Renal cortical epithelial cell (primary cell): ENCODE data around the gene PLA2G4D. TPM values are rescaled to one million over a fixed set of nuclear protein-coding genes. Genes with fewer than 3 reads are reported as not detected.
A peak's percentile ranks its signal among the peaks of the same experiment; 100 is the strongest.

Source experiments
- DNase-seq: peaks from one replicate; pipeline ENCODE4 v3.0.0-alpha.2; 2011; ENCODE audit warnings: low read depth
- total RNA-seq: library from RNA; depleted of rRNA; stranded (reverse); fragments of >200 nt; gene quantifications from 2 replicates; pipeline ENCODE4 v1.2.3, GENCODE V29; 2014

PLA2G4D gene
- total RNA-seq, 1 donor from 2014 or later, result not detected

GRCh38 chr15:42072141-42072685 lies 22.1 kb downstream of the PLA2G4D start:
- DNase-seq, result no peak

- DNase-seq, result no peak
Measured at GRCh38 chr15:42071717-42072116, 22.6 kb downstream of the PLA2G4D start.

- DNase-seq, result no peak
Measured at GRCh38 chr15:42070976-42071350, 23.4 kb downstream of the PLA2G4D start.

GRCh38 chr15:42070279-42070975 lies 23.9 kb downstream of the PLA2G4D start:
- DNase-seq, result no peak

GRCh38 chr15:42069496-42070278 lies 24.7 kb downstream of the PLA2G4D start:
- DNase-seq, result no peak

GRCh38 chr15:42069025-42069424 lies 25.3 kb downstream of the PLA2G4D start:
- DNase-seq, result no peak

GRCh38 chr15:42068601-42069000 lies 25.8 kb downstream of the PLA2G4D start:
- DNase-seq, result no peak

GRCh38 chr15:42066764-42067415 lies 27.5 kb downstream of the PLA2G4D start:
- DNase-seq, result no peak

- no peak for DNase-seq
Measured at GRCh38 chr15:42065468-42065867, 28.9 kb downstream of the PLA2G4D start.

- DNase-seq, result no peak
Measured at GRCh38 chr15:42065033-42065432, 29.3 kb downstream of the PLA2G4D start.

GRCh38 chr15:42064271-42064670 lies 30.1 kb downstream of the PLA2G4D start:
- DNase-seq, result no peak

GRCh38 chr15:42063122-42063848 lies 31.1 kb downstream of the PLA2G4D start:
- DNase-seq, result no peak

GRCh38 chr15:42062284-42062806 lies 32.0 kb downstream of the PLA2G4D start:
- no peak for DNase-seq

- no peak for DNase-seq
Measured at GRCh38 chr15:42060797-42061196, 33.6 kb downstream of the PLA2G4D start.

- no peak for DNase-seq
Measured at GRCh38 chr15:42060477-42060763, 33.9 kb downstream of the PLA2G4D start.

GRCh38 chr15:42059661-42060476 lies 34.5 kb downstream of the PLA2G4D start:
- peak; percentile 19 for DNase-seq

GRCh38 chr15:42058791-42059190 lies 35.6 kb downstream of the PLA2G4D start:
- no peak for DNase-seq

- DNase-seq, result no peak
Measured at GRCh38 chr15:42057799-42058646, 36.3 kb downstream of the PLA2G4D start.

GRCh38 chr15:42056934-42057798 lies 37.2 kb downstream of the PLA2G4D start:
- peak; percentile 97 for DNase-seq
